ENCODE data around the gene FOXO3. TPM values are rescaled to one million over a fixed set of nuclear protein-coding genes. Genes with fewer than 3 reads are reported as not detected.

The FOXO3 gene
- total and polyA plus RNA-seq, 2 donors (not counting 3 experiments of a cell fraction or from before 2014, with no cell fraction given), result 14.4 to 16.9 TPM

DNA sequence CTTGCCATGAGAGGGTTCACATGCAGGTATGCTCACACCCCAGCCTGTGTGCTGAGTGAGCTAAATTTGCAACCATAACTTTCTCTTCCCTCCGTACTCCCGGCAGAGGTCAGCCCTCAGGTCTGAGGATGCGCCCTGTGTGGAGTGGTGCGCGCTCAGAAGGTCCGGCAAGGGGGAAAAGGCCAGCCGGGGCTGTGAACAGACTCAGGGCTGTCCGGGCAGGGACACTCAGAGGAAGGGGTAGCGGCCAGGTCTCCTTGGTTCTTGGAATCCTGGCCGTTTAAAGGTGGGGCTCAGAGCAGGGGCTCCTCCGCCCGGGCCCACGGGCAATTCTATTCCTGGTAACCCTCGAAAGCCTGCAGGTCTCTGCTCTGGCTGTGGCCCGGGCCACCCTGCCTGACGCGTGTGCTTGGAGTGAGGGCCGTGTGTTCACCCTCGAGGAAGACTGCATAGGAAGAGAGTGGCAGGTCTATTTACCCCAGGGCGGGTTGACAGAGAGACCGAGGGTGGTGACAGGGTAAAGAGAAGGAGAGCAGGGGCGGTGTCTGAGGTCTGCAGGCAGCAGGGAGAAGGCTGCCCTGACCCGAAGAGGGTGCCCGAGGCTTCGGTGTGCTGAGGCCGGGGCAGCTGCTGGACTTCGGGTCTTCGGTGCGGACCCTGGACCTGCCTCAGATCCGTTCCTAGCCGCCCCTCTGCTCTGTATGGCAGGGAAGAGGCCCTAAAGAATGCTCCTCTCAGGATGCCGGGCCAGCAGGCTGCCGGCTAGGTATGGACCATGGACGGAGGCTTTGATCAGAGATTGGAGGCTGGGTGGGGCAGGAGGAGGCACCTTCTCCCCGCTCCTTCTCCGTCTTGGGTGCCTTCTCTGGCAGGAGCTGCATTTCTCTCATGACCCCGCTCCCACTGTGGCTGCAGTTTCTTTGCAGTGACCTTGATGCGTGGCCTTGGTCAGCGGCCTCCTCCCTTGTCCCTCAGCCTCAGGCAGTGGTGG lies 156.4 kb downstream of the FOXO3 start:
- no TSS peak for BruUV-seq (replicated peaks)
- CTCF ChIA-PET, result no interaction called here
- no peak for FAIRE-seq
- Histone ChIP-seq H4K20me1 (replicated peaks; ENCODE audit: control insufficient read depth, extremely low read depth, insufficient read depth, low read length) (no peaks in the 10 kb centered on the region), H3K4me3 (replicated peaks in 1 of 3; ENCODE audit: insufficient read depth in 1 of 3, low read depth in 1 of 3, low read length in 3 of 3) (no peak overlapping the region), H3K9me3 (replicated peaks; ENCODE audit: control insufficient read depth, insufficient read depth, low read length) (no peaks in the 10 kb centered on the region), H3K9ac (replicated peaks; ENCODE audit: extremely low read depth, insufficient read depth, low read length) (no peak overlapping the region), H3K4me1 (ENCODE audit: control insufficient read depth, extremely low read depth, insufficient read depth, low read length) (no peaks in the 10 kb centered on the region), H3K27ac (ENCODE audit: insufficient read depth, low read depth, low read length) (no peak overlapping the region), H3K79me2 (ENCODE audit: control insufficient read depth, insufficient read depth, low read length) (no peaks in the 10 kb centered on the region), H2AFZ (ENCODE audit: low read depth, low read length) (no peak overlapping the region), H3K9me1 (replicated peaks; ENCODE audit: control insufficient read depth, extremely low read depth, insufficient read depth, low read length) (no peaks in the 10 kb centered on the region), H3K4me2 (ENCODE audit: insufficient read depth, low read length) (no peak overlapping the region), H3K36me3 (ENCODE audit: control insufficient read depth in 2 of 2, extremely low read depth in 1 of 2, insufficient read depth in 2 of 2, low read length in 2 of 2) (no peaks in the 10 kb centered on the region), H3K27me3 (ENCODE audit: control insufficient read depth in 2 of 2, insufficient read depth in 2 of 2, low read length in 2 of 2) (peaks cover 4 to 6% of the 10 kb centered on the region in 2 experiments)
- dilution Hi-C loops (cut with MboI; ENCODE audit: extremely low pct_ligation_motif_present, low sequenced_read_pairs), result no loop called here
- DNase-seq (ENCODE audit: low read depth, low spot score), result no peak
- POLR2A ChIA-PET, result no interaction called here
- TF ChIP-seq, protein P1, sequence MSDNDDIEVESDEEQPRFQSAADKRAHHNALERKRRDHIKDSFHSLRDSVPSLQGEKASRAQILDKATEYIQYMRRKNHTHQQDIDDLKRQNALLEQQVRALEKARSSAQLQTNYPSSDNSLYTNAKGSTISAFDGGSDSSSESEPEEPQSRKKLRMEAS (IDR thresholded peaks at IDR 0.05; ENCODE audit: insufficient read depth, insufficient read length), result no peak
- no peak for TF ChIP-seq EZH2 (IDR thresholded peaks at IDR 0.05; ENCODE audit: borderline replicate concordance, low read depth, low read length, severe bottlenecking)
- TF ChIP-seq, protein P2, sequence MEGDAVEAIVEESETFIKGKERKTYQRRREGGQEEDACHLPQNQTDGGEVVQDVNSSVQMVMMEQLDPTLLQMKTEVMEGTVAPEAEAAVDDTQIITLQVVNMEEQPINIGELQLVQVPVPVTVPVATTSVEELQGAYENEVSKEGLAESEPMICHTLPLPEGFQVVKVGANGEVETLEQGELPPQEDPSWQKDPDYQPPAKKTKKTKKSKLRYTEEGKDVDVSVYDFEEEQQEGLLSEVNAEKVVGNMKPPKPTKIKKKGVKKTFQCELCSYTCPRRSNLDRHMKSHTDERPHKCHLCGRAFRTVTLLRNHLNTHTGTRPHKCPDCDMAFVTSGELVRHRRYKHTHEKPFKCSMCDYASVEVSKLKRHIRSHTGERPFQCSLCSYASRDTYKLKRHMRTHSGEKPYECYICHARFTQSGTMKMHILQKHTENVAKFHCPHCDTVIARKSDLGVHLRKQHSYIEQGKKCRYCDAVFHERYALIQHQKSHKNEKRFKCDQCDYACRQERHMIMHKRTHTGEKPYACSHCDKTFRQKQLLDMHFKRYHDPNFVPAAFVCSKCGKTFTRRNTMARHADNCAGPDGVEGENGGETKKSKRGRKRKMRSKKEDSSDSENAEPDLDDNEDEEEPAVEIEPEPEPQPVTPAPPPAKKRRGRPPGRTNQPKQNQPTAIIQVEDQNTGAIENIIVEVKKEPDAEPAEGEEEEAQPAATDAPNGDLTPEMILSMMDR (IDR thresholded peaks at IDR 0.05; ENCODE audit: extremely low read depth in 1 of 2, insufficient read depth in 1 of 2, low read depth in 1 of 2, low read length in 2 of 2), result no peak
- no peak for TF ChIP-seq POLR2AphosphoS5 (IDR thresholded peaks at IDR 0.05; ENCODE audit: insufficient read depth, low read depth, low read length)
- no peak for TF ChIP-seq POLR2A (IDR thresholded peaks at IDR 0.05; ENCODE audit: low read depth, low read length)
- no peak for TF ChIP-seq GATA2 (IDR thresholded peaks at IDR 0.05; ENCODE audit: insufficient read depth, insufficient read length, low read depth, low read length)
- no peak for TF ChIP-seq JUN (IDR thresholded peaks at IDR 0.05; ENCODE audit: borderline replicate concordance, insufficient read depth, insufficient read length, low read depth)
- no peak for TF ChIP-seq MYC (IDR thresholded peaks at IDR 0.05; ENCODE audit: low read depth, low read length)
- TF ChIP-seq FOS (IDR thresholded peaks at IDR 0.05; ENCODE audit: borderline replicate concordance, insufficient read depth, low read length), result no peak
- intact Hi-C loops (cut with micrococcal nuclease), result no loop called here
